ENCODE measurements around the gene DAZAP2.
A peak's percentile ranks its signal among the peaks of the same experiment; 100 is the strongest.
"Not testable (repeated sequence)": the region's sequence is repeated elsewhere in the genome, so short reads cannot be mapped to it uniquely, and the experiment has no call there.

The DAZAP2 gene

GRCh38 chr12:51247523-51248206, 9.0 kb downstream of the DAZAP2 start:
- DNase-seq, result no peak

- DNase-seq, result no peak
These were observed 14.7 kb downstream of the DAZAP2 start for GRCh38 chr12:51253276-51253675.

GRCh38 chr12:51254536-51254935, 15.9 kb downstream of the DAZAP2 start:
- no peak for DNase-seq

- DNase-seq, result not testable (repeated sequence)
These were observed 21.0 kb downstream of the DAZAP2 start for GRCh38 chr12:51259600-51259999.

- no peak for DNase-seq
These were observed 24.1 kb downstream of the DAZAP2 start for GRCh38 chr12:51262758-51263177.

GRCh38 chr12:51263341-51263740, 24.7 kb downstream of the DAZAP2 start:
- DNase-seq, result no peak

- no peak for DNase-seq
These were observed 25.7 kb downstream of the DAZAP2 start for GRCh38 chr12:51264297-51264696.

GRCh38 chr12:51265024-51265423, 26.4 kb downstream of the DAZAP2 start:
- no peak for DNase-seq

GRCh38 chr12:51269174-51270066, 30.8 kb downstream of the DAZAP2 start:
- peak; percentile 48 for DNase-seq

GRCh38 chr12:51270067-51270950, 31.7 kb downstream of the DAZAP2 start, which contains the start of gene SMAGP:
Gene SMAGP, minus strand, starts transcription at chr12:51270415. Its CDS starts 1,137 bp downstream, at chr12:51269278.
- DNase-seq, result peak; percentile 25

- DNase-seq, result no peak
These were observed 32.4 kb downstream of the DAZAP2 start for GRCh38 chr12:51270951-51271518.

GRCh38 chr12:51272810-51273209, 34.2 kb downstream of the DAZAP2 start:
- not testable (repeated sequence) for DNase-seq

- no peak for DNase-seq
These were observed 36.5 kb downstream of the DAZAP2 start for GRCh38 chr12:51275088-51275487.

GRCh38 chr12:51281202-51281924, 42.7 kb downstream of the DAZAP2 start:
- no peak for DNase-seq

GRCh38 chr12:51285843-51286242, 47.2 kb downstream of the DAZAP2 start:
- DNase-seq, result no peak

- DNase-seq, result not testable (repeated sequence)
These were observed 53.2 kb downstream of the DAZAP2 start for GRCh38 chr12:51291603-51292513.

Measured in T-helper 9 cell (primary cell).